Gastrocnemius medialis (tissue), 4 donors: Measurements from ENCODE around the gene CACYBP.

Experiments used
- CTCF ChIP-seq, 5 experiments: fragments of 450-650 bp in 3 of 5; fragments of 200-600 bp in 2 of 5; sonication (generic) in 2 of 5; IDR thresholded peaks in 4 of 5; conservative IDR thresholded peaks in 1 of 5; 1 replicate in 4 of 5; 2 replicates in 1 of 5; pipeline ENCODE4 v1.5.1; 2016 to 2019; ENCODE audit warnings: antibody characterized with exemption in 5 of 5, mild to moderate bottlenecking in 3 of 5, moderate library complexity in 3 of 5
- POLR2A ChIP-seq, 2 donors: fragments of 450-650 bp; IDR thresholded peaks; one replicate each; pipeline ENCODE4 v1.6.1; 2017; ENCODE audit warnings: antibody characterized with exemption in 2 of 2, mild to moderate bottlenecking in 2 of 2, moderate library complexity in 2 of 2

- no peak for TF ChIP-seq POLR2A (IDR thresholded peaks at IDR 0.05)
- no peak for TF ChIP-seq CTCF (IDR thresholded peaks at IDR 0.05 in 4 of 5, conservative IDR thresholded peaks at IDR 0.05 in 1 of 5)
These were observed 39.4 kb upstream of the CACYBP start for GRCh38 chr1:174960362-174960761.
